Panc1 (cell line): ENCODE measurements around the gene SNTG2.

Experiments used
- POLR2AphosphoS5 ChIP-seq: IDR thresholded peaks from 2 replicates; pipeline ENCODE4 v1.6.1; 2012; ENCODE audit warnings: mild to moderate bottlenecking, low read depth, low read length, moderate library complexity
- SIN3A ChIP-seq: IDR thresholded peaks from 2 replicates; pipeline ENCODE4 v1.6.1; 2012; ENCODE audit warnings: low read depth, mild to moderate bottlenecking, low read length, moderate library complexity, borderline replicate concordance; ENCODE audit not compliant: insufficient read depth
- TCF7L2 ChIP-seq: IDR thresholded peaks from 2 replicates; pipeline ENCODE4 v1.6.1; 2011; ENCODE audit warnings: mild to moderate bottlenecking, low read depth, low read length, inconsistent platforms
- TF ChIP-seq, protein P1 (sequence below): fragments of 450-650 bp; IDR thresholded peaks from 2 replicates; pipeline ENCODE4 v1.5.1; 2017; ENCODE audit warnings: mild to moderate bottlenecking

DNA sequence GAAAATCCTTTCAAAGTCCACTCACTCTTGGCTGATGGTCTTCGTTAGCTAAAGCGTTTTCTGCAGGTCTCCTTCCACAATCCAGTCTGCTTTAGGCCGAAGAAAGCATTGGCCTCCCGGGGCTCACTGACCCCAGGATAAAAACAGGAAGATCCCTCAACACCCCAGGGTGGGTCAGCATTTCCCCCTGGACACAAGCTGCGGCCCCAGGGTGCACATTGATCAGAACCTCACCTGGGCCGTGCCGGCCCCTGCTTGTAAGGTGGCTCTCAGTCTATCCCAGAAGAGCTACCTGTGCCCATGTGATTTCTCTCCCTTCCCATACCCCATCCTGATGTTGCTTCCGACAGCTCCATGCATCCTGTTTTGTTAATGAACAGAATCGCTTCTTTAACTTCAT is 349.6 kb downstream of the SNTG2 start:
- no peak for TF ChIP-seq POLR2AphosphoS5
- TF ChIP-seq, protein P1, sequence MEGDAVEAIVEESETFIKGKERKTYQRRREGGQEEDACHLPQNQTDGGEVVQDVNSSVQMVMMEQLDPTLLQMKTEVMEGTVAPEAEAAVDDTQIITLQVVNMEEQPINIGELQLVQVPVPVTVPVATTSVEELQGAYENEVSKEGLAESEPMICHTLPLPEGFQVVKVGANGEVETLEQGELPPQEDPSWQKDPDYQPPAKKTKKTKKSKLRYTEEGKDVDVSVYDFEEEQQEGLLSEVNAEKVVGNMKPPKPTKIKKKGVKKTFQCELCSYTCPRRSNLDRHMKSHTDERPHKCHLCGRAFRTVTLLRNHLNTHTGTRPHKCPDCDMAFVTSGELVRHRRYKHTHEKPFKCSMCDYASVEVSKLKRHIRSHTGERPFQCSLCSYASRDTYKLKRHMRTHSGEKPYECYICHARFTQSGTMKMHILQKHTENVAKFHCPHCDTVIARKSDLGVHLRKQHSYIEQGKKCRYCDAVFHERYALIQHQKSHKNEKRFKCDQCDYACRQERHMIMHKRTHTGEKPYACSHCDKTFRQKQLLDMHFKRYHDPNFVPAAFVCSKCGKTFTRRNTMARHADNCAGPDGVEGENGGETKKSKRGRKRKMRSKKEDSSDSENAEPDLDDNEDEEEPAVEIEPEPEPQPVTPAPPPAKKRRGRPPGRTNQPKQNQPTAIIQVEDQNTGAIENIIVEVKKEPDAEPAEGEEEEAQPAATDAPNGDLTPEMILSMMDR: no peak
- no peak for TF ChIP-seq SIN3A
- no peak for TF ChIP-seq TCF7L2
